Ectodermal cell (in vitro differentiated cells): Measurements from ENCODE around the gene POLR1C.
"Not testable (repeated sequence)": the region's sequence is repeated elsewhere in the genome, so short reads cannot be mapped to it uniquely, and the experiment has no call there.

Experiments used
- H3K27ac ChIP-seq: 2 replicates; pipeline ENCODE4 v1.7.0; 2013; ENCODE audit warnings: mild to moderate bottlenecking, low read depth, low read length; ENCODE audit not compliant: insufficient read depth, poor library complexity, severe bottlenecking
- H3K27me3 ChIP-seq: 2 replicates; pipeline ENCODE4 v1.7.0; 2013; ENCODE audit warnings: mild to moderate bottlenecking, low read length; ENCODE audit not compliant: insufficient read depth, control insufficient read depth, poor library complexity, severe bottlenecking
- H3K36me3 ChIP-seq: one replicate; pipeline ENCODE4 v1.7.0; 2013; ENCODE audit warnings: low read length; ENCODE audit not compliant: control insufficient read depth, insufficient read depth
- H3K4me1 ChIP-seq: one replicate; pipeline ENCODE4 v1.7.0; 2013; ENCODE audit warnings: low read length; ENCODE audit not compliant: control insufficient read depth, insufficient read depth
- H3K4me3 ChIP-seq: 2 replicates; pipeline ENCODE4 v1.7.0; 2013; ENCODE audit warnings: low read depth, low read length, control low read depth; ENCODE audit not compliant: insufficient read depth
- H3K9me3 ChIP-seq: 2 replicates; pipeline ENCODE4 v1.7.0; 2013; ENCODE audit warnings: mild to moderate bottlenecking, low read length, moderate library complexity; ENCODE audit not compliant: control insufficient read depth
- WGBS, 2 experiments: methylation state at CpG; one replicate each; pipeline ENCODE4 v1.1.7; 2013; ENCODE audit warnings: missing lambda C conversion rate in 2 of 2; 5-methylcytosine and 5-hydroxymethylcytosine counted together

POLR1C gene

GRCh38 chr6:43522547-43523261, 5.8 kb downstream of the POLR1C start:
- peaks cover 71% of the 10 kb centered on the region for H3K36me3 ChIP-seq
- H3K4me1 ChIP-seq = no peaks in the 10 kb centered on the region
- H3K9me3 ChIP-seq = no peaks in the 10 kb centered on the region
- WGBS, 2 experiments = 95% methylated on average over 8 of the region's 8 CpGs
- no peak overlapping the region for H3K4me3 ChIP-seq
- H3K27ac ChIP-seq = no peak overlapping the region
- no peaks in the 10 kb centered on the region for H3K27me3 ChIP-seq

- Histone ChIP-seq H3K36me3 (peaks cover 75% of the 10 kb centered on the region), H3K27ac (no peak overlapping the region)
- 97 to 98% methylated on average over 3 of the region's 3 CpGs for WGBS, 2 experiments
Measured at GRCh38 chr6:43523284-43523683, 6.4 kb downstream of the POLR1C start.

GRCh38 chr6:43524483-43524961, 7.6 kb downstream of the POLR1C start:
- Histone ChIP-seq H3K9me3 (no peaks in the 10 kb centered on the region), H3K4me1 (no peaks in the 10 kb centered on the region), H3K4me3 (no peak overlapping the region), H3K36me3 (peaks cover 81% of the 10 kb centered on the region), H3K27me3 (no peaks in the 10 kb centered on the region), H3K27ac (no peak overlapping the region)
- WGBS, 2 experiments = 94 to 97% methylated on average over 10 of the region's 10 CpGs

More at GRCh38 chr6:43523284-43523683, 6.4 kb downstream of the POLR1C start:
- H3K27me3 ChIP-seq = no peaks in the 10 kb centered on the region
- H3K4me1 ChIP-seq = no peaks in the 10 kb centered on the region
- H3K4me3 ChIP-seq = no peak overlapping the region
- no peaks in the 10 kb centered on the region for H3K9me3 ChIP-seq

- Histone ChIP-seq H3K27me3 (no peaks in the 10 kb centered on the region), H3K36me3 (peaks cover 40% of the 10 kb centered on the region), H3K4me3 (no peak overlapping the region), H3K9me3 (no peaks in the 10 kb centered on the region), H3K27ac (no peak overlapping the region), H3K4me1 (no peaks in the 10 kb centered on the region)
- 86 to 91% methylated on average over 1 of the region's 1 CpG for WGBS, 2 experiments
Measured at GRCh38 chr6:43532201-43532600, 15.3 kb downstream of the POLR1C start.

GRCh38 chr6:43538986-43539385, 22.1 kb downstream of the POLR1C start:
- H3K27ac ChIP-seq, H3K9me3 ChIP-seq, H3K4me3 ChIP-seq, H3K4me1 ChIP-seq, H3K27me3 ChIP-seq: not testable (repeated sequence)
- 95 to 98% methylated on average over 15 of the region's 17 CpGs for WGBS, 2 experiments
- H3K36me3 ChIP-seq = peaks cover 22% of the 10 kb centered on the region

GRCh38 chr6:43539409-43539808, 22.5 kb downstream of the POLR1C start:
- not testable (repeated sequence) for H3K4me1 ChIP-seq, H3K27ac ChIP-seq, H3K9me3 ChIP-seq, H3K27me3 ChIP-seq, H3K4me3 ChIP-seq
- WGBS, 2 experiments = 97% methylated on average over 20 of the region's 20 CpGs
- H3K36me3 ChIP-seq = peaks cover 22% of the 10 kb centered on the region

DNA sequence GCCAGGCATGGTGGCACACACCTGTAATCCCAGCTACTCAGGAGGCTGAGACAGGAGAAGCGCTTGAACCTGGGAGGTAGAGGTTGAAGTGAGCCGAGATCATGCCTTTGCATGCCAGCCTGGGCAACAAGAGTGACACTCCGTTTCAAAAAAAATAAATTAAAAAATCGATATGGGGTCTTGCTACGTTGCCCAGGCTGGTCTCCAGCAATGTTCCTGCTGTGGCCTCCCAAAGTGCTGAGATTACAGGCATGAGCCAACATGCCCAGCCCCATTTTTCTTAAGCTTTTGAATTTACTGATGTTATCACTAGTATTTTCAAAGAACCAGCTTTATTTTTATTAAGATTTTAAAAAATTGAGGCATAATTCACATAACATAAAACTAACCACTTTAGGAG, 23.6 kb downstream of the POLR1C start:
- no peaks in the 10 kb centered on the region for H3K4me1 ChIP-seq
- H3K27ac ChIP-seq = no peak overlapping the region
- H3K36me3 ChIP-seq = peaks cover 27% of the 10 kb centered on the region
- H3K4me3 ChIP-seq = no peak overlapping the region
- no peaks in the 10 kb centered on the region for H3K27me3 ChIP-seq
- WGBS, 2 experiments = 91 to 93% methylated on average over 5 of the region's 5 CpGs
- no peaks in the 10 kb centered on the region for H3K9me3 ChIP-seq

GRCh38 chr6:43541774-43542471, 25.0 kb downstream of the POLR1C start:
- peaks cover 33% of the 10 kb centered on the region for H3K36me3 ChIP-seq
- no peak overlapping the region for H3K27ac ChIP-seq
- H3K27me3 ChIP-seq = no peaks in the 10 kb centered on the region
- no peaks in the 10 kb centered on the region for H3K4me1 ChIP-seq
- WGBS, 2 experiments = 89 to 94% methylated on average over 8 of the region's 8 CpGs
- H3K4me3 ChIP-seq = no peak overlapping the region
- H3K9me3 ChIP-seq = no peaks in the 10 kb centered on the region

GRCh38 chr6:43544461-43544860, 27.6 kb downstream of the POLR1C start:
- H3K4me1 ChIP-seq = no peaks in the 10 kb centered on the region
- no peak overlapping the region for H3K27ac ChIP-seq
- H3K36me3 ChIP-seq = peaks cover 43% of the 10 kb centered on the region
- WGBS, 2 experiments = 91 to 93% methylated on average over 4 of the region's 4 CpGs
- no peaks in the 10 kb centered on the region for H3K9me3 ChIP-seq
- no peaks in the 10 kb centered on the region for H3K27me3 ChIP-seq
- no peak overlapping the region for H3K4me3 ChIP-seq

GRCh38 chr6:43547222-43547621, 30.3 kb downstream of the POLR1C start:
- Histone ChIP-seq H3K36me3 (peaks cover 55% of the 10 kb centered on the region), H3K9me3 (no peaks in the 10 kb centered on the region), H3K27me3 (no peaks in the 10 kb centered on the region), H3K4me1 (no peaks in the 10 kb centered on the region), H3K4me3 (no peak overlapping the region), H3K27ac (no peak overlapping the region)
- WGBS, 2 experiments = 92% methylated on average over 3 of the region's 3 CpGs
